DOHH2 (cell line): ENCODE measurements around the gene SERPINH1.

Source experiments
- H3F3A ChIP-seq: fragments of 200-600 bp; sonication (generic), shearing (Covaris generic); 2 replicates; pipeline ENCODE4 v1.6.0; 2016; ENCODE audit warnings: antibody characterized with exemption, mild to moderate bottlenecking; ENCODE audit not compliant: control insufficient read depth, insufficient read depth
- H3K27ac ChIP-seq: fragments of 200-600 bp; sonication (generic); 2 replicates; pipeline ENCODE4 v1.5.1; 2014; ENCODE audit warnings: low read depth, mild to moderate bottlenecking, low read length, moderate library complexity
- H3K27me3 ChIP-seq: fragments of 200-600 bp; sonication (generic); 2 replicates; pipeline ENCODE4 v1.6.1; 2014; ENCODE audit warnings: mild to moderate bottlenecking, low read length, mixed read lengths; ENCODE audit not compliant: control insufficient read depth
- H3K36me3 ChIP-seq: fragments of 200-600 bp; sonication (generic); 2 replicates; pipeline ENCODE4 v1.6.1; 2014; ENCODE audit warnings: mild to moderate bottlenecking, low read length, moderate library complexity, mixed read lengths; ENCODE audit not compliant: control insufficient read depth
- H3K4me1 ChIP-seq: fragments of 200-600 bp; sonication (generic); 2 replicates; pipeline ENCODE4 v1.6.1; 2014; ENCODE audit warnings: mild to moderate bottlenecking, low read length, mixed read lengths; ENCODE audit not compliant: control insufficient read depth
- H3K4me2 ChIP-seq: fragments of 200-600 bp; sonication (generic); 2 replicates; pipeline ENCODE4 v1.6.0; 2014; ENCODE audit warnings: mild to moderate bottlenecking, low read length, moderate library complexity
- H3K4me3 ChIP-seq: fragments of 200-600 bp; sonication (generic); 2 replicates; pipeline ENCODE4 v1.5.1; 2014; ENCODE audit warnings: mild to moderate bottlenecking, low read length, mixed read lengths
- H3K79me2 ChIP-seq: fragments of 200-600 bp; sonication (generic); 2 replicates; pipeline ENCODE4 v1.6.1; 2014; ENCODE audit warnings: mild to moderate bottlenecking, low read length, mixed read lengths; ENCODE audit not compliant: control insufficient read depth
- H3K9me2 ChIP-seq: fragments of 200-600 bp; sonication (generic); replicated peaks from 2 replicates; pipeline ENCODE4 v1.6.1; 2014; ENCODE audit warnings: mild to moderate bottlenecking, low read length, mixed read lengths; ENCODE audit not compliant: control insufficient read depth
- H3K9me3 ChIP-seq: fragments of 200-600 bp; sonication (generic); 2 replicates; pipeline ENCODE4 v1.6.1; 2014; ENCODE audit warnings: antibody characterized with exemption, low read length, mixed read lengths; ENCODE audit not compliant: control insufficient read depth, insufficient read depth
- H4K20me1 ChIP-seq: fragments of 200-600 bp; sonication (generic); 2 replicates; pipeline ENCODE4 v1.6.0; 2014; ENCODE audit warnings: low read depth, mild to moderate bottlenecking, antibody characterized with exemption, low read length, moderate library complexity; ENCODE audit not compliant: control insufficient read depth, insufficient read depth
- EZH2phosphoT487 ChIP-seq: fragments of 200-600 bp; sonication (generic); IDR thresholded peaks from 2 replicates; pipeline ENCODE4 v1.6.1; 2017; ENCODE audit warnings: borderline replicate concordance, mild to moderate bottlenecking, antibody characterized with exemption, low read length, moderate library complexity, mixed read lengths
- TF ChIP-seq, protein P1 (sequence below): fragments of 200-600 bp; sonication (generic); IDR thresholded peaks from one replicate; pipeline ENCODE4 v1.5.1; 2014; ENCODE audit warnings: antibody characterized with exemption, mild to moderate bottlenecking, low read depth, low read length; ENCODE audit not compliant: poor library complexity, severe bottlenecking

SERPINH1 gene

GRCh38 chr11:75596914-75597313 lies 34.9 kb downstream of the SERPINH1 start:
- H3K4me1 ChIP-seq = peaks cover 32% of the 10 kb centered on the region

GRCh38 chr11:75597636-75598035 lies 35.6 kb downstream of the SERPINH1 start:
- Histone ChIP-seq H3K36me3 (no peaks in the 10 kb centered on the region), H3K9me2 (no peaks in the 10 kb centered on the region), H3K27ac (no peak overlapping the region), H3F3A (no peaks in the 10 kb centered on the region), H3K4me1 (peaks cover 32% of the 10 kb centered on the region), H3K4me2 (no peak overlapping the region), H4K20me1 (no peaks in the 10 kb centered on the region), H3K79me2 (no peaks in the 10 kb centered on the region), H3K9me3 (no peaks in the 10 kb centered on the region), H3K27me3 (peaks cover 5% of the 10 kb centered on the region; the same call in 1 of the 2 replicates), H3K4me3 (no peak overlapping the region)
- TF ChIP-seq, protein P1, sequence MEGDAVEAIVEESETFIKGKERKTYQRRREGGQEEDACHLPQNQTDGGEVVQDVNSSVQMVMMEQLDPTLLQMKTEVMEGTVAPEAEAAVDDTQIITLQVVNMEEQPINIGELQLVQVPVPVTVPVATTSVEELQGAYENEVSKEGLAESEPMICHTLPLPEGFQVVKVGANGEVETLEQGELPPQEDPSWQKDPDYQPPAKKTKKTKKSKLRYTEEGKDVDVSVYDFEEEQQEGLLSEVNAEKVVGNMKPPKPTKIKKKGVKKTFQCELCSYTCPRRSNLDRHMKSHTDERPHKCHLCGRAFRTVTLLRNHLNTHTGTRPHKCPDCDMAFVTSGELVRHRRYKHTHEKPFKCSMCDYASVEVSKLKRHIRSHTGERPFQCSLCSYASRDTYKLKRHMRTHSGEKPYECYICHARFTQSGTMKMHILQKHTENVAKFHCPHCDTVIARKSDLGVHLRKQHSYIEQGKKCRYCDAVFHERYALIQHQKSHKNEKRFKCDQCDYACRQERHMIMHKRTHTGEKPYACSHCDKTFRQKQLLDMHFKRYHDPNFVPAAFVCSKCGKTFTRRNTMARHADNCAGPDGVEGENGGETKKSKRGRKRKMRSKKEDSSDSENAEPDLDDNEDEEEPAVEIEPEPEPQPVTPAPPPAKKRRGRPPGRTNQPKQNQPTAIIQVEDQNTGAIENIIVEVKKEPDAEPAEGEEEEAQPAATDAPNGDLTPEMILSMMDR = peak; percentile 90
- TF ChIP-seq EZH2phosphoT487 = no peak

More at GRCh38 chr11:75596914-75597313, 34.9 kb downstream of the SERPINH1 start:
- Histone ChIP-seq H3K9me3 (no peaks in the 10 kb centered on the region), H3K36me3 (no peaks in the 10 kb centered on the region), H3K4me3 (no peak overlapping the region), H3K4me2 (no peak overlapping the region), H3K27me3 (peaks cover 5% of the 10 kb centered on the region; the same call in 1 of the 2 replicates), H3K79me2 (no peaks in the 10 kb centered on the region), H3K27ac (no peak overlapping the region), H3K9me2 (no peaks in the 10 kb centered on the region), H4K20me1 (no peaks in the 10 kb centered on the region), H3F3A (no peaks in the 10 kb centered on the region)
- TF ChIP-seq, protein P1 = no peak
- TF ChIP-seq EZH2phosphoT487 = no peak

DNA sequence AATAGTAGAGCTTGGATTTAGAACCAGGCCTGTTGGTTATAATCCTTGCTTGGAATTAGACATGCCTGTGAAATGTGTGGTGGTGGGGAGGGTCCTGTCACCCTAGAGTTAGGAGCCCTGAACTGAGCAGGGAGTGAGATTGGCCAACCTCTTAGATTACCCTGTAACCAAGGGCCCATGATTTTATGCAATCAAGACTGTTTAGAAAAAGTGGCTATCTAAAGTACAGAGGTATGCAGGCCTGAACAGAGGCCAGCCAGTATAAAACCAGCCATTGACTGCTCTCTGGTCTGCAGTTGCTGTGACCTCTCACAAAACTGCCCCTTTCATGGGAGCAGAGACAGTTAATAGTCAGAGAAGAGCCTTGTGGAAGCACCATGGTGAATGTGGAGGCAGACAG lies 36.2 kb downstream of the SERPINH1 start:
- Histone ChIP-seq H3K79me2 (no peaks in the 10 kb centered on the region), H3K27me3 (peaks cover 8% of the 10 kb centered on the region; the same call in 1 of the 2 replicates), H3K27ac (no peak overlapping the region), H3K4me1 (peaks cover 32% of the 10 kb centered on the region), H3K36me3 (no peaks in the 10 kb centered on the region), H3K4me2 (no peak overlapping the region), H4K20me1 (no peaks in the 10 kb centered on the region), H3K9me2 (no peaks in the 10 kb centered on the region), H3F3A (no peaks in the 10 kb centered on the region), H3K4me3 (no peak overlapping the region), H3K9me3 (no peaks in the 10 kb centered on the region)
- TF ChIP-seq EZH2phosphoT487 = no peak
- TF ChIP-seq, protein P1 = no peak
